GM12878 (cell line): ENCODE data around the gene DCAF7. TPM values are rescaled to one million over a fixed set of nuclear protein-coding genes. Genes with fewer than 3 reads are reported as not detected.

Source experiments
- CBFB ChIP-seq: IDR thresholded peaks from 2 replicates; pipeline ENCODE4 v1.6.1; 2016; ENCODE audit warnings: antibody characterized with exemption, low read depth
- CEBPB ChIP-seq, 2 experiments: fragments of 150-350 bp in 1 of 2; IDR thresholded peaks; 2 replicates each; pipeline ENCODE4 v1.6.1; 2012 to 2014; ENCODE audit warnings: low read depth in 2 of 2, low read length in 2 of 2, borderline replicate concordance in 1 of 2, inconsistent platforms in 1 of 2
- CHD2 ChIP-seq: IDR thresholded peaks from 2 replicates; pipeline ENCODE4 v1.6.1; 2011; ENCODE audit warnings: low read depth, low read length, improper control_type of control experiment, borderline replicate concordance
- FOS ChIP-seq: IDR thresholded peaks from 3 replicates; pipeline ENCODE4 v1.6.1; 2011; ENCODE audit warnings: borderline replicate concordance; ENCODE audit not compliant: insufficient read length; ENCODE audit errors: extremely low read depth
- HDGF ChIP-seq: fragments of 450-650 bp; IDR thresholded peaks from 2 replicates; pipeline ENCODE4 v1.6.1; 2016; ENCODE audit warnings: antibody characterized with exemption
- IRF5 ChIP-seq: fragments of 450-650 bp; IDR thresholded peaks from 2 replicates; pipeline ENCODE4 v1.6.1; 2017; ENCODE audit warnings: borderline replicate concordance
- JUNB ChIP-seq: IDR thresholded peaks from 2 replicates; pipeline ENCODE4 v1.6.1; 2016; ENCODE audit warnings: antibody characterized with exemption, mild to moderate bottlenecking
- MEF2A ChIP-seq: IDR thresholded peaks from 2 replicates; pipeline ENCODE4 v1.6.1; 2011; ENCODE audit warnings: low read depth, mild to moderate bottlenecking, low read length, moderate library complexity; ENCODE audit not compliant: insufficient read depth
- MTA3 ChIP-seq: IDR thresholded peaks from 2 replicates; pipeline ENCODE4 v1.6.1; 2012; ENCODE audit warnings: low read length, inconsistent platforms, borderline replicate concordance
- NR2F1 ChIP-seq: fragments of 450-650 bp; conservative IDR thresholded peaks from 2 replicates; pipeline ENCODE4 v1.6.1; 2017; ENCODE audit warnings: mild to moderate bottlenecking
- NRF1 ChIP-seq: conservative IDR thresholded peaks from 2 replicates; pipeline ENCODE4 v1.6.1; 2011; ENCODE audit warnings: mild to moderate bottlenecking, low read depth, low read length, improper control_type of control experiment
- POLR2A ChIP-seq: IDR thresholded peaks from 2 replicates; pipeline ENCODE4 v1.6.1; 2011; ENCODE audit warnings: low read depth, mild to moderate bottlenecking, low read length
- POLR2AphosphoS2 ChIP-seq: IDR thresholded peaks from 2 replicates; pipeline ENCODE4 v1.6.1; 2011; ENCODE audit warnings: low read depth, mild to moderate bottlenecking, low read length, improper control_type of control experiment, moderate library complexity
- RCOR1 ChIP-seq: conservative IDR thresholded peaks from 2 replicates; pipeline ENCODE4 v1.6.1; 2012; ENCODE audit warnings: low read depth, low read length, improper control_type of control experiment
- RELA ChIP-seq: fragments of 450-650 bp; IDR thresholded peaks from 2 replicates; pipeline ENCODE4 v1.8.0; 2014; ENCODE audit warnings: borderline replicate concordance; ENCODE audit not compliant: partially characterized antibody
- RUNX3 ChIP-seq: IDR thresholded peaks from 2 replicates; pipeline ENCODE4 v1.6.1; 2012; ENCODE audit warnings: low read length, inconsistent platforms
- SKIL ChIP-seq: fragments of 450-650 bp; IDR thresholded peaks from 2 replicates; pipeline ENCODE4 v1.6.1; 2017; ENCODE audit warnings: mild to moderate bottlenecking, low read depth, inconsistent platforms; ENCODE audit not compliant: poor library complexity, severe bottlenecking
- SMAD5 ChIP-seq: IDR thresholded peaks from 2 replicates; pipeline ENCODE4 v1.6.1; 2016; ENCODE audit warnings: antibody characterized with exemption, low read depth
- SP1 ChIP-seq: IDR thresholded peaks from one replicate; pipeline ENCODE4 v1.6.1; 2011; ENCODE audit warnings: low read depth, low read length
- SREBF1 ChIP-seq: IDR thresholded peaks from 2 replicates; pipeline ENCODE4 v1.6.1; 2012; ENCODE audit warnings: mild to moderate bottlenecking, low read length
- SREBF2 ChIP-seq: IDR thresholded peaks from 2 replicates; pipeline ENCODE4 v1.6.1; 2012; ENCODE audit warnings: mild to moderate bottlenecking, low read length
- TBL1XR1 ChIP-seq: IDR thresholded peaks from 2 replicates; pipeline ENCODE4 v1.6.1; 2012; ENCODE audit warnings: low read depth, low read length, improper control_type of control experiment
- WRNIP1 ChIP-seq: IDR thresholded peaks from 2 replicates; pipeline ENCODE4 v1.6.1; 2011; ENCODE audit warnings: low read depth, low read length, improper control_type of control experiment, borderline replicate concordance
- YY1 ChIP-seq: IDR thresholded peaks from 2 replicates; pipeline ENCODE4 v1.6.1; 2011; ENCODE audit warnings: low read depth, mild to moderate bottlenecking, low read length
- ZBTB40 ChIP-seq: fragments of 450-650 bp; IDR thresholded peaks from 2 replicates; pipeline ENCODE4 v1.6.1; 2016; ENCODE audit warnings: mild to moderate bottlenecking, moderate library complexity, borderline replicate concordance
- polyA plus RNA-seq, 11 experiments: library from polyadenylated mRNA; depleted of rRNA in 4 of 11; unstranded in 6 of 11; stranded (reverse) in 5 of 11; fragments of >200 nt; fragmentation: Nextera tagmentation in 4 of 11; fragmentation: Illumina TruSeq in 1 of 11; extraction: Ambion mirVana in 4 of 11; extraction: Trizol in 1 of 11; gene quantifications; 1 replicate in 1 of 11; 2 replicates in 10 of 11; pipeline versions ENCODE4 v1.2.1 to v1.2.3, GENCODE V29; 2011 to 2016; ENCODE audit warnings: inconsistent platforms in 2 of 11, missing spikeins in 2 of 11, low read depth in 1 of 11
- total RNA-seq, 4 experiments: library from RNA; depleted of rRNA in 3 of 4; stranded (reverse); fragments of >200 nt in 3 of 4; fragmentation: Illumina TruSeq in 1 of 4; extraction: Trizol in 1 of 4; gene quantifications; 2 replicates each; pipeline versions ENCODE4 v1.2.1 to v1.2.3, GENCODE V29; 2013 to 2021

The DCAF7 gene
- total and polyA plus RNA-seq, 10 of the 15 experiments (the other 5 are each of a cell fraction or from before 2014, with no cell fraction given) = 27.0 to 103 (median 54.5) TPM

GRCh38 chr17:63549946-63550816 is at the start of gene DCAF7 (continued):
- TF ChIP-seq HDGF (peak; percentile 54; the same call in 1 of the 2 replicates), MTA3 (no peak), IRF5 (no peak), SREBF1 (no peak), ZBTB40 (peak; percentile 97), SP1 (peak; percentile 98), RCOR1 (no peak), JUNB (no peak; the same call in 1 of the 2 replicates), RUNX3 (peak; percentile 35; the same call in 1 of the 2 replicates), FOS (peak; percentile 88), TBL1XR1 (no peak; the same call in 1 of the 2 replicates), CHD2 (peak; percentile 96), NRF1 (no peak), NR2F1 (peak; percentile 77), SMAD5 (peak; percentile 57; the same call in 1 of the 2 replicates), POLR2AphosphoS2 (no peak; the same call in 1 of the 2 replicates), RELA (no peak), POLR2A (peak; percentile 86), CBFB (peak; percentile 30), CEBPB (IDR thresholded peaks at IDR 0.05; ENCODE audit: borderline replicate concordance in 1 of 2, low read depth in 2 of 2, low read length in 2 of 2) (no peak), SREBF2 (no peak), MEF2A (no peak), SKIL (peak; percentile 91), YY1 (peak; percentile 42; the same call in 1 of the 2 replicates), WRNIP1 (no peak)
